ENCODE measurements around the gene PALLD.

- TF ChIP-seq CTCF (conservative IDR thresholded peaks at IDR 0.05; ENCODE audit: low read depth, low read length): no peak
- no peak for TF ChIP-seq EZH2 (IDR thresholded peaks at IDR 0.05; ENCODE audit: low read length, unreplicated experiment)
These were observed 25.5 kb downstream of the PALLD start for GRCh38 chr4:168522356-168522755.
